Adrenal gland (tissue), 12 donors: ENCODE data around the gene CUL7. TPM values are rescaled to one million over a fixed set of nuclear protein-coding genes. Genes with fewer than 3 reads are reported as not detected.

Source experiments
- DNase-seq, 7 donors: peaks; one replicate each; pipeline ENCODE4 v3.0.0-alpha.2; 2019 to 2020
- H3K27ac ChIP-seq, 5 donors: fragments of 200-600 bp; sonication (generic) in 4 of 5; 1 replicate in 3 of 5; 2 replicates in 2 of 5; pipeline versions ENCODE4 v1.5.1 to v1.8.0; 2016 to 2020; ENCODE audit warnings: mild to moderate bottlenecking in 1 of 5
- H3K27me3 ChIP-seq: fragments of 200-600 bp; 2 replicates; pipeline ENCODE4 v1.8.0; 2021
- H3K36me3 ChIP-seq, 2 donors: fragments of 200-600 bp; replicated peaks in 1 of 2; 1 replicate in 1 of 2; 2 replicates in 1 of 2; pipeline versions ENCODE4 v1.5.1 to v1.8.0; 2018 to 2022
- H3K4me1 ChIP-seq, 2 donors: fragments of 200-600 bp; replicated peaks in 1 of 2; 1 replicate in 1 of 2; 2 replicates in 1 of 2; pipeline versions ENCODE4 v1.5.1 to v1.8.0; 2018 to 2021
- H3K4me3 ChIP-seq, 4 donors: fragments of 200-600 bp; sonication (generic) in 3 of 4; one replicate each; pipeline ENCODE4 v1.5.1; 2016 to 2018
- H3K9me3 ChIP-seq, 3 donors: fragments of 200-600 bp; sonication (generic) in 1 of 3; replicated peaks in 1 of 3; 1 replicate in 2 of 3; 2 replicates in 1 of 3; pipeline versions ENCODE4 v1.5.1 to v1.8.0; 2016 to 2021
- CTCF ChIP-seq, 6 experiments: fragments of 450-650 bp in 4 of 6; fragments of 200-600 bp in 2 of 6; sonication (generic) in 1 of 6; IDR thresholded peaks; 1 replicate in 5 of 6; 2 replicates in 1 of 6; pipeline versions ENCODE4 v1.5.1 to v1.8.0; 2016 to 2021; ENCODE audit warnings: antibody characterized with exemption in 6 of 6, mild to moderate bottlenecking in 2 of 6, moderate library complexity in 1 of 6
- POLR2A ChIP-seq, 2 donors: fragments of 450-650 bp; IDR thresholded peaks; one replicate each; pipeline ENCODE4 v1.6.1; 2017; ENCODE audit warnings: antibody characterized with exemption in 2 of 2, mild to moderate bottlenecking in 2 of 2, moderate library complexity in 1 of 2
- WGBS, 4 donors: extraction: QIAGEN DNeasy Blood & Tissue Kit in 2 of 4; methylation state at CpG; one replicate each; pipeline versions ENCODE4 v1.1.5 to v1.1.7; 2013 to 2017; 5-methylcytosine and 5-hydroxymethylcytosine counted together
- intact Hi-C, 2 donors: fragments of 100-400 bp; cut with DNase I; formaldehyde crosslinking; loops; one replicate each; pipeline versions ENCODE4 v1.14.1 to v1.15.0; 2022 to 2023
- polyA plus RNA-seq, 3 donors: library from polyadenylated mRNA; stranded (reverse); fragments of 200-250 nt in 2 of 3; fragments of 350-450 nt in 1 of 3; fragmentation: Illumina TruSeq in 1 of 3; extraction: RNeasy Lipid Tissue Mini Kit (QIAGEN cat#74804) in 1 of 3; gene quantifications; one replicate each; pipeline ENCODE4 v1.2.3, GENCODE V29; 2013 to 2014
- total RNA-seq, 9 donors: library from RNA; depleted of rRNA in 4 of 9; stranded (reverse); fragments of >200 nt in 4 of 9; fragments of 120-200 nt in 1 of 9; fragmentation: NEBNext Ultra II Directional in 1 of 9; extraction: Animal tissue kit (Norgen Biotek cat#: 25700) in 1 of 9; gene quantifications; one replicate each; pipeline versions ENCODE4 v1.1.0 to v1.2.4, GENCODE V29; 2013 to 2023
- donor health status: healthy with polysubstance abuse.
- donor health status: Bipolar disorder and iron deficiency.
- donor health status: DM: yes; HTN: yes; CAD: no.
- donor health status: DM: no; HTN: no; CAD: no.
- donor health status: DM: no; HTN: no; CAD: no.
- donor health status: DM: yes; HTN: yes; CAD: no.

CUL7 gene
- total and polyA plus RNA-seq, 12 donors = 12.0 to 52.5 (median 32.7) TPM

- intact Hi-C loops = no loop called here
- H3K27ac ChIP-seq = no peak overlapping the region
- no peak for DNase-seq
- H3K36me3 ChIP-seq = no peaks in the 10 kb centered on the region
- H3K9me3 ChIP-seq = no peaks in the 10 kb centered on the region
- H3K4me1 ChIP-seq = peaks cover 0 to 7% of the 10 kb centered on the region in 2 donors
- TF ChIP-seq CTCF (IDR thresholded peaks at IDR 0.05) (no peak), POLR2A (IDR thresholded peaks at IDR 0.05) (no peak)
- WGBS, 4 donors = 62 to 88% (median 85%) methylated on average over 3 to 8 of the region's 8 CpGs
- no peak overlapping the region for H3K4me3 ChIP-seq
- no peaks in the 10 kb centered on the region for H3K27me3 ChIP-seq
Observed at GRCh38 chr6:43089874-43090558, 36.4 kb upstream of the CUL7 start.

GRCh38 chr6:43089467-43089866, 35.8 kb upstream of the CUL7 start:
- TF ChIP-seq POLR2A (IDR thresholded peaks at IDR 0.05) (no peak), CTCF (IDR thresholded peaks at IDR 0.05) (no peak)
- no peak overlapping the region for H3K27ac ChIP-seq
- 79 to 86% (median 82%) methylated on average over 4 of the region's 4 CpGs for WGBS, 4 donors

GRCh38 chr6:43088654-43089056, 35.0 kb upstream of the CUL7 start:
- Histone ChIP-seq H3K36me3 (no peaks in the 10 kb centered on the region), H3K27ac (no peak overlapping the region), H3K9me3 (no peaks in the 10 kb centered on the region), H3K4me3 (no peak overlapping the region), H3K27me3 (no peaks in the 10 kb centered on the region), H3K4me1 (no peaks in the 10 kb centered on the region)
- 89 to 97% (median 91%) methylated on average over 4 of the region's 4 CpGs for WGBS, 4 donors
- no peak for TF ChIP-seq POLR2A (IDR thresholded peaks at IDR 0.05)
- no peak for TF ChIP-seq CTCF (IDR thresholded peaks at IDR 0.05)
- intact Hi-C loops = no loop called here
- no peak for DNase-seq

More at GRCh38 chr6:43089467-43089866, 35.8 kb upstream of the CUL7 start:
- Histone ChIP-seq H3K27me3 (no peaks in the 10 kb centered on the region), H3K36me3 (no peaks in the 10 kb centered on the region), H3K4me3 (no peak overlapping the region), H3K4me1 (peaks cover 0 to 6% of the 10 kb centered on the region in 2 donors), H3K9me3 (no peaks in the 10 kb centered on the region)
- no peak for DNase-seq
- intact Hi-C loops = no loop called here

- 77 to 90% (median 82%) methylated on average over 5 to 8 of the region's 8 CpGs for WGBS, 4 donors
- no peak for DNase-seq
- Histone ChIP-seq H3K36me3 (no peaks in the 10 kb centered on the region), H3K4me1 (no peaks in the 10 kb centered on the region), H3K27me3 (no peaks in the 10 kb centered on the region), H3K9me3 (no peaks in the 10 kb centered on the region), H3K4me3 (no peak overlapping the region), H3K27ac (no peak overlapping the region)
- intact Hi-C loops = no loop called here
- no peak for TF ChIP-seq CTCF (IDR thresholded peaks at IDR 0.05)
Observed at GRCh38 chr6:43086022-43086658, 32.5 kb upstream of the CUL7 start.
